Transverse colon (tissue), 4 donors: ENCODE results near the gene GSTP1. TPM values are rescaled to one million over a fixed set of nuclear protein-coding genes. Genes with fewer than 3 reads are reported as not detected.
"Not testable (repeated sequence)": the region's sequence is repeated elsewhere in the genome, so short reads cannot be mapped to it uniquely, and the experiment has no call there.

ENCODE experiments used
- DNase-seq: peaks from one replicate; pipeline ENCODE4 v3.0.0-alpha.2; 2019
- H3K27ac ChIP-seq, 4 donors: fragments of 200-600 bp; sonication (generic); 2 replicates each; pipeline ENCODE4 v1.5.1; 2016 to 2018; ENCODE audit warnings: inconsistent platforms in 4 of 4
- H3K27me3 ChIP-seq: fragments of 200-600 bp; sonication (generic); 2 replicates; pipeline ENCODE4 v1.5.1; 2017; ENCODE audit warnings: inconsistent platforms
- H3K36me3 ChIP-seq, 4 donors: fragments of 200-600 bp; sonication (generic); 2 replicates each; pipeline ENCODE4 v1.5.1; 2017 to 2019; ENCODE audit warnings: inconsistent platforms in 4 of 4
- H3K4me1 ChIP-seq, 4 donors: fragments of 200-600 bp; sonication (generic); 2 replicates each; pipeline ENCODE4 v1.5.1; 2017 to 2020; ENCODE audit warnings: inconsistent platforms in 4 of 4
- H3K4me3 ChIP-seq, 4 donors: fragments of 200-600 bp; sonication (generic); 1 replicate in 1 of 4; 2 replicates in 3 of 4; pipeline versions ENCODE4 v1.5.1 to v1.6.1; 2017 to 2019; ENCODE audit warnings: inconsistent platforms in 4 of 4
- H3K9me3 ChIP-seq, 2 donors: fragments of 200-600 bp; sonication (generic); 2 replicates each; pipeline ENCODE4 v1.5.1; 2017 to 2019; ENCODE audit warnings: inconsistent platforms in 2 of 2
- EP300 ChIP-seq: sonication (generic); formaldehyde crosslinking; IDR thresholded peaks from one replicate; pipeline ENCODE4 v1.6.1; 2017; ENCODE audit warnings: antibody characterized with exemption, low read depth
- POLR2A ChIP-seq: fragments of 450-650 bp; IDR thresholded peaks from one replicate; pipeline ENCODE4 v1.6.1; 2016; ENCODE audit warnings: antibody characterized with exemption, mild to moderate bottlenecking, moderate library complexity
- POLR2AphosphoS5 ChIP-seq, 3 donors: sonication (generic); formaldehyde crosslinking; IDR thresholded peaks; one replicate each; pipeline ENCODE4 v1.6.1; 2016; ENCODE audit warnings: antibody characterized with exemption in 3 of 3
- WGBS, 2 donors: methylation state at CpG; one replicate each; pipeline ENCODE4 v1.1.5; 2018; ENCODE audit warnings: low coverage in 1 of 2; 5-methylcytosine and 5-hydroxymethylcytosine counted together
- in situ Hi-C, 4 donors: fragments of 200-750 bp; cut with MboI; loops; one replicate each; pipeline versions ENCODE4 v1.15.0 to v1.15.1; 2017; ENCODE audit warnings: low sequenced_read_pairs in 3 of 4, low pct_ligation_motif_present in 1 of 4, low pct_unique_long_range_greater_than_20kb in 1 of 4
- intact Hi-C: fragments of 100-400 bp; cut with DNase I; formaldehyde crosslinking; loops from one replicate; pipeline ENCODE4 v1.15.1; 2023; ENCODE audit warnings: low total_unique reads
- total RNA-seq, 4 donors: library from RNA; depleted of rRNA; stranded (reverse); fragments of >200 nt; gene quantifications; one replicate each; pipeline ENCODE4 v1.1.0, GENCODE V29; 2016
- TF ChIP-seq, protein P1 (sequence below), 5 experiments: fragments of 200-600 bp in 3 of 5; fragments of 450-650 bp in 2 of 5; sonication (generic) in 3 of 5; IDR thresholded peaks; 1 replicate in 2 of 5; 2 replicates in 3 of 5; pipeline ENCODE4 v1.5.1; 2016 to 2017; ENCODE audit warnings: antibody characterized with exemption in 5 of 5, inconsistent platforms in 3 of 5, mild to moderate bottlenecking in 2 of 5, moderate library complexity in 1 of 5

GSTP1 gene
- total RNA-seq, 4 donors from 2014 or later, result 166 to 578 (median 537) TPM

DNA sequence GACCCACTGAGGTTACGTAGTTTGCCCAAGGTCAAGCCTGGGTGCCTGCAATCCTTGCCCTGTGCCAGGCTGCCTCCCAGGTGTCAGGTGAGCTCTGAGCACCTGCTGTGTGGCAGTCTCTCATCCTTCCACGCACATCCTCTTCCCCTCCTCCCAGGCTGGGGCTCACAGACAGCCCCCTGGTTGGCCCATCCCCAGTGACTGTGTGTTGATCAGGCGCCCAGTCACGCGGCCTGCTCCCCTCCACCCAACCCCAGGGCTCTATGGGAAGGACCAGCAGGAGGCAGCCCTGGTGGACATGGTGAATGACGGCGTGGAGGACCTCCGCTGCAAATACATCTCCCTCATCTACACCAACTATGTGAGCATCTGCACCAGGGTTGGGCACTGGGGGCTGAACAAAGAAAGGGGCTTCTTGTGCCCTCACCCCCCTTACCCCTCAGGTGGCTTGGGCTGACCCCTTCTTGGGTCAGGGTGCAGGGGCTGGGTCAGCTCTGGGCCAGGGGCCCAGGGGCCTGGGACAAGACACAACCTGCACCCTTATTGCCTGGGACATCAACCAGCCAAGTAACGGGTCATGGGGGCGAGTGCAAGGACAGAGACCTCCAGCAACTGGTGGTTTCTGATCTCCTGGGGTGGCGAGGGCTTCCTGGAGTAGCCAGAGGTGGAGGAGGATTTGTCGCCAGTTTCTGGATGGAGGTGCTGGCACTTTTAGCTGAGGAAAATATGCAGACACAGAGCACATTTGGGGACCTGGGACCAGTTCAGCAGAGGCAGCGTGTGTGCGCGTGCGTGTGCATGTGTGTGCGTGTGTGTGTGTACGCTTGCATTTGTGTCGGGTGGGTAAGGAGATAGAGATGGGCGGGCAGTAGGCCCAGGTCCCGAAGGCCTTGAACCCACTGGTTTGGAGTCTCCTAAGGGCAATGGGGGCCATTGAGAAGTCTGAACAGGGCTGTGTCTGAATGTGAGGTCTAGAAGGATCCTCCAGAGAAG, 1.6 kb downstream of the GSTP1 start:
- Histone ChIP-seq H3K4me3 (peak overlapping the region in 2 of 4 donors; percentile 85 to 88), H3K27me3 (no peaks in the 10 kb centered on the region), H3K27ac (peak overlapping the region; percentile 99 to 100 (median 100)), H3K4me1 (peaks cover 8 to 38% (median 22%) of the 10 kb centered on the region in 4 donors), H3K36me3 (no peaks in the 10 kb centered on the region), H3K9me3 (no peaks in the 10 kb centered on the region)
- in situ Hi-C loops, result no loop called here
- 86 to 88% methylated on average over 8 to 21 of the region's 21 CpGs for WGBS, 2 donors
- TF ChIP-seq POLR2AphosphoS5 (IDR thresholded peaks at IDR 0.05) (no peak), EP300 (no peak), POLR2A (no peak)
- TF ChIP-seq, protein P1, sequence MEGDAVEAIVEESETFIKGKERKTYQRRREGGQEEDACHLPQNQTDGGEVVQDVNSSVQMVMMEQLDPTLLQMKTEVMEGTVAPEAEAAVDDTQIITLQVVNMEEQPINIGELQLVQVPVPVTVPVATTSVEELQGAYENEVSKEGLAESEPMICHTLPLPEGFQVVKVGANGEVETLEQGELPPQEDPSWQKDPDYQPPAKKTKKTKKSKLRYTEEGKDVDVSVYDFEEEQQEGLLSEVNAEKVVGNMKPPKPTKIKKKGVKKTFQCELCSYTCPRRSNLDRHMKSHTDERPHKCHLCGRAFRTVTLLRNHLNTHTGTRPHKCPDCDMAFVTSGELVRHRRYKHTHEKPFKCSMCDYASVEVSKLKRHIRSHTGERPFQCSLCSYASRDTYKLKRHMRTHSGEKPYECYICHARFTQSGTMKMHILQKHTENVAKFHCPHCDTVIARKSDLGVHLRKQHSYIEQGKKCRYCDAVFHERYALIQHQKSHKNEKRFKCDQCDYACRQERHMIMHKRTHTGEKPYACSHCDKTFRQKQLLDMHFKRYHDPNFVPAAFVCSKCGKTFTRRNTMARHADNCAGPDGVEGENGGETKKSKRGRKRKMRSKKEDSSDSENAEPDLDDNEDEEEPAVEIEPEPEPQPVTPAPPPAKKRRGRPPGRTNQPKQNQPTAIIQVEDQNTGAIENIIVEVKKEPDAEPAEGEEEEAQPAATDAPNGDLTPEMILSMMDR (IDR thresholded peaks at IDR 0.05), result no peak
- no peak for DNase-seq
- intact Hi-C loops, result loop anchor here (1.0 kb wide), 1 partner anchor 44 kb away; the partner anchor contains the start of gene NUDT8

DNA sequence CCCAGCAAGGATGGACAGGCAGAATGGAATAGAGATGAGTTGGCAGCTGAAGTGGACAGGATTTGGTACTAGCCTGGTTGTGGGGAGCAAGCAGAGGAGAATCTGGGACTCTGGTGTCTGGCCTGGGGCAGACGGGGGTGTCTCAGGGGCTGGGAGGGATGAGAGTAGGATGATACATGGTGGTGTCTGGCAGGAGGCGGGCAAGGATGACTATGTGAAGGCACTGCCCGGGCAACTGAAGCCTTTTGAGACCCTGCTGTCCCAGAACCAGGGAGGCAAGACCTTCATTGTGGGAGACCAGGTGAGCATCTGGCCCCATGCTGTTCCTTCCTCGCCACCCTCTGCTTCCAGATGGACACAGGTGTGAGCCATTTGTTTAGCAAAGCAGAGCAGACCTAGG, 2.3 kb downstream of the GSTP1 start:
- intact Hi-C loops (no loop called here), in situ Hi-C loops (no loop called here)
- no peak overlapping the region for H3K4me3 ChIP-seq
- WGBS, 2 donors, result 83 to 87% methylated on average over 1 to 4 of the region's 4 CpGs
- no peak for DNase-seq
- no peaks in the 10 kb centered on the region for H3K27me3 ChIP-seq
- no peaks in the 10 kb centered on the region for H3K36me3 ChIP-seq
- H3K27ac ChIP-seq, result peak overlapping the region in 1 of 4 donors; percentile 11
- TF ChIP-seq, protein P1 (IDR thresholded peaks at IDR 0.05), result no peak
- TF ChIP-seq POLR2AphosphoS5 (IDR thresholded peaks at IDR 0.05), result no peak
- TF ChIP-seq EP300, result no peak
- H3K4me1 ChIP-seq, result peaks cover 8 to 38% (median 22%) of the 10 kb centered on the region in 4 donors
- no peaks in the 10 kb centered on the region for H3K9me3 ChIP-seq

DNA sequence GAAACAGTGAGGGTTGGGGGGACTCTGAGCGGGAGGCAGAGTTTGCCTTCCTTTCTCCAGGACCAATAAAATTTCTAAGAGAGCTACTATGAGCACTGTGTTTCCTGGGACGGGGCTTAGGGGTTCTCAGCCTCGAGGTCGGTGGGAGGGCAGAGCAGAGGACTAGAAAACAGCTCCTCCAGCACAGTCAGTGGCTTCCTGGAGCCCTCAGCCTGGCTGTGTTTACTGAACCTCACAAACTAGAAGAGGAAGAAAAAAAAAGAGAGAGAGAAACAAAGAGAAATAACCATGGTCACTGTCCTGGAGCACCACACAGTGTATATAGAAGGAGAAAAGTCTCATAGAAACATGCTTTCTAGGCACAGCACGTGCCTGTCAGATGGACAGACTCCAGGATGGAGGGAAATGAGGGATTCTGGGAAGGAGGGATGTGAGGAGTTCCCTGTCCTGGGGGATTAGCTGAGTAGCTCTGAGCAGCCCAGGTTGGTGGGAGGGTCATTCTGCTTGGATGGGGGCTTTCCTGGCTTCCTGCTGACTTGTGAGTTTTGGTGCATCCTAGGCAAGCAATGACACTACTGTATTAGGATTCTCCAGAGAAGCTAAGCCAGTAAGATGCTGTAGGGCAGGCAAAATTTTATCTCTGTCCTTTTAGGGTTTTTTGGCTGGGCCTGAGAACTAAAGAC, 3.1 kb downstream of the GSTP1 start:
- H3K4me3 ChIP-seq, result no peak overlapping the region
- no peaks in the 10 kb centered on the region for H3K27me3 ChIP-seq
- 82 to 100% methylated on average over 3 to 5 of the region's 5 CpGs for WGBS, 2 donors
- TF ChIP-seq, protein P1 (IDR thresholded peaks at IDR 0.05), result no peak
- H3K9me3 ChIP-seq, result no peaks in the 10 kb centered on the region
- intact Hi-C loops (no loop called here), in situ Hi-C loops (no loop called here)
- DNase-seq, result no peak
- H3K4me1 ChIP-seq, result peaks cover 8 to 35% (median 19%) of the 10 kb centered on the region in 4 donors
- no peaks in the 10 kb centered on the region for H3K36me3 ChIP-seq
- no peak overlapping the region for H3K27ac ChIP-seq

DNA sequence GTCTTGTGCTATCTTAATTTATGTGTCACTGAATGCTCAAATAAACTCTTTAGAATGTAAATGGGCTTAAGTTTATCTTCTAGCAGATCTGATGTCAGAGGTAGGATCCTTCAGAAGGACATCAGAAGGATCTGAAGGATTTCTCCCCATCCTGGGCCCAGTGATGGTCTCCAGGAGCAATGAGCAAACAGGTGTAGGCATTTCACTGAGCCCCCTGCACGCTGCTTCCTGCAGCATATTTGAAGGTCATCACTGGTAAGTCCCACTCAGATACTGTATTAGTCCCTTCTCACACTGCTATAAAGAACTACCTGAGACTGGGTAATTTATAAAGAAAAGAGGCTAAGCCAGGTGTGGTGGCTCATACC, 4.5 kb downstream of the GSTP1 start:
- Histone ChIP-seq H3K9me3 (no peaks in the 10 kb centered on the region), H3K4me1 (peaks cover 8 to 23% (median 12%) of the 10 kb centered on the region in 4 donors), H3K27ac (peak overlapping the region in 1 of 4 donors; percentile 56), H3K27me3 (no peaks in the 10 kb centered on the region), H3K36me3 (no peaks in the 10 kb centered on the region), H3K4me3 (no peak overlapping the region)
- TF ChIP-seq, protein P1 (IDR thresholded peaks at IDR 0.05), result no peak
- TF ChIP-seq EP300 (no peak), POLR2AphosphoS5 (IDR thresholded peaks at IDR 0.05) (no peak), POLR2A (no peak)
- intact Hi-C loops, result no loop called here
- no peak for DNase-seq
- WGBS, 2 donors, result 67 to 83% methylated on average over 1 of the region's 1 CpG
- in situ Hi-C loops, result no loop called here

DNA sequence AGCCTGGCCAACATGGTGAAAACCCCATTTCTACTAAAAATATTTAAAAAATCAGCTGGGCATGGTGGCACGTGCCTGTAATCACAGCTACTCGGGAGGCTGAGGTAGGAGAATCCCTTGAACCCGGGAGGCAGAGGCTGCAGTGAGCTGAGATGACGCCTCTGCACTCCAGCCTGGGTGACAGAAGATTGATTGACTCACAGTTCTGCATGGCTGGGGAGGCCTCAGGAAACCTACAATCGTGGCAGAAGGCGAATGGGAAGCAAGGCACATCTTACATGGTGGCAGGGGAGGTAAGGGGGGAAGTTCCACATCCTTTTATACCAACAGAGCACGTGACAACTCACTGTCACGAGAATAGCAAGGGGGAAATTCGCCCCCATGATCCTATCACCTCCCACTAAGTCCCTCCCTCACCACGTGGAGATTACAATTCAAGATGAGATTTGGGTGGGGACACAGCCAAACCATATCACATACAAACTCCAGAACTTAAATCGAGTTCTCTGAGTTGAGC, 5.3 kb downstream of the GSTP1 start:
- peaks cover 8 to 20% (median 10%) of the 10 kb centered on the region in 4 donors for H3K4me1 ChIP-seq
- H3K9me3 ChIP-seq, H3K27ac ChIP-seq, H3K27me3 ChIP-seq, intact Hi-C loops, H3K4me3 ChIP-seq, DNase-seq, in situ Hi-C loops, H3K36me3 ChIP-seq: not testable (repeated sequence)
- 39 to 75% methylated on average over 4 to 11 of the region's 11 CpGs for WGBS, 2 donors
